ENCODE data around the gene FARP1.

- TF ChIP-seq, protein P1, sequence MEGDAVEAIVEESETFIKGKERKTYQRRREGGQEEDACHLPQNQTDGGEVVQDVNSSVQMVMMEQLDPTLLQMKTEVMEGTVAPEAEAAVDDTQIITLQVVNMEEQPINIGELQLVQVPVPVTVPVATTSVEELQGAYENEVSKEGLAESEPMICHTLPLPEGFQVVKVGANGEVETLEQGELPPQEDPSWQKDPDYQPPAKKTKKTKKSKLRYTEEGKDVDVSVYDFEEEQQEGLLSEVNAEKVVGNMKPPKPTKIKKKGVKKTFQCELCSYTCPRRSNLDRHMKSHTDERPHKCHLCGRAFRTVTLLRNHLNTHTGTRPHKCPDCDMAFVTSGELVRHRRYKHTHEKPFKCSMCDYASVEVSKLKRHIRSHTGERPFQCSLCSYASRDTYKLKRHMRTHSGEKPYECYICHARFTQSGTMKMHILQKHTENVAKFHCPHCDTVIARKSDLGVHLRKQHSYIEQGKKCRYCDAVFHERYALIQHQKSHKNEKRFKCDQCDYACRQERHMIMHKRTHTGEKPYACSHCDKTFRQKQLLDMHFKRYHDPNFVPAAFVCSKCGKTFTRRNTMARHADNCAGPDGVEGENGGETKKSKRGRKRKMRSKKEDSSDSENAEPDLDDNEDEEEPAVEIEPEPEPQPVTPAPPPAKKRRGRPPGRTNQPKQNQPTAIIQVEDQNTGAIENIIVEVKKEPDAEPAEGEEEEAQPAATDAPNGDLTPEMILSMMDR (IDR thresholded peaks at IDR 0.05), result no peak
- no peak for TF ChIP-seq FOXK1 (CRISPR knock-in tag; IDR thresholded peaks at IDR 0.05)
- no peak for TF ChIP-seq MLX (CRISPR knock-in tag; IDR thresholded peaks at IDR 0.05)
- TF ChIP-seq, protein P2, sequence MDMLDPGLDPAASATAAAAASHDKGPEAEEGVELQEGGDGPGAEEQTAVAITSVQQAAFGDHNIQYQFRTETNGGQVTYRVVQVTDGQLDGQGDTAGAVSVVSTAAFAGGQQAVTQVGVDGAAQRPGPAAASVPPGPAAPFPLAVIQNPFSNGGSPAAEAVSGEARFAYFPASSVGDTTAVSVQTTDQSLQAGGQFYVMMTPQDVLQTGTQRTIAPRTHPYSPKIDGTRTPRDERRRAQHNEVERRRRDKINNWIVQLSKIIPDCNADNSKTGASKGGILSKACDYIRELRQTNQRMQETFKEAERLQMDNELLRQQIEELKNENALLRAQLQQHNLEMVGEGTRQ (CRISPR knock-in tag; IDR thresholded peaks at IDR 0.05), result no peak
- TF ChIP-seq ESRRA (CRISPR knock-in tag; IDR thresholded peaks at IDR 0.05; ENCODE audit: borderline replicate concordance), result no peak
- TF ChIP-seq NFE2L1 (CRISPR knock-in tag; IDR thresholded peaks at IDR 0.05), result no peak
- TF ChIP-seq ZNF219 (CRISPR knock-in tag; IDR thresholded peaks at IDR 0.05; ENCODE audit: borderline replicate concordance), result no peak
- TF ChIP-seq, protein P3, sequence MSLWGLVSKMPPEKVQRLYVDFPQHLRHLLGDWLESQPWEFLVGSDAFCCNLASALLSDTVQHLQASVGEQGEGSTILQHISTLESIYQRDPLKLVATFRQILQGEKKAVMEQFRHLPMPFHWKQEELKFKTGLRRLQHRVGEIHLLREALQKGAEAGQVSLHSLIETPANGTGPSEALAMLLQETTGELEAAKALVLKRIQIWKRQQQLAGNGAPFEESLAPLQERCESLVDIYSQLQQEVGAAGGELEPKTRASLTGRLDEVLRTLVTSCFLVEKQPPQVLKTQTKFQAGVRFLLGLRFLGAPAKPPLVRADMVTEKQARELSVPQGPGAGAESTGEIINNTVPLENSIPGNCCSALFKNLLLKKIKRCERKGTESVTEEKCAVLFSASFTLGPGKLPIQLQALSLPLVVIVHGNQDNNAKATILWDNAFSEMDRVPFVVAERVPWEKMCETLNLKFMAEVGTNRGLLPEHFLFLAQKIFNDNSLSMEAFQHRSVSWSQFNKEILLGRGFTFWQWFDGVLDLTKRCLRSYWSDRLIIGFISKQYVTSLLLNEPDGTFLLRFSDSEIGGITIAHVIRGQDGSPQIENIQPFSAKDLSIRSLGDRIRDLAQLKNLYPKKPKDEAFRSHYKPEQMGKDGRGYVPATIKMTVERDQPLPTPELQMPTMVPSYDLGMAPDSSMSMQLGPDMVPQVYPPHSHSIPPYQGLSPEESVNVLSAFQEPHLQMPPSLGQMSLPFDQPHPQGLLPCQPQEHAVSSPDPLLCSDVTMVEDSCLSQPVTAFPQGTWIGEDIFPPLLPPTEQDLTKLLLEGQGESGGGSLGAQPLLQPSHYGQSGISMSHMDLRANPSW (CRISPR knock-in tag; conservative IDR thresholded peaks at IDR 0.05; ENCODE audit: low read depth), result no peak
- no peak for TF ChIP-seq TCF7 (CRISPR knock-in tag; IDR thresholded peaks at IDR 0.05; ENCODE audit: low read depth)
- TF ChIP-seq TEAD4 (CRISPR knock-in tag; IDR thresholded peaks at IDR 0.05), result no peak
- no peak for TF ChIP-seq ZNF121 (CRISPR knock-in tag; IDR thresholded peaks at IDR 0.05)
- TF ChIP-seq SMAD3 (CRISPR knock-in tag; IDR thresholded peaks at IDR 0.05; ENCODE audit: borderline replicate concordance), result no peak
- TF ChIP-seq, protein P4, sequence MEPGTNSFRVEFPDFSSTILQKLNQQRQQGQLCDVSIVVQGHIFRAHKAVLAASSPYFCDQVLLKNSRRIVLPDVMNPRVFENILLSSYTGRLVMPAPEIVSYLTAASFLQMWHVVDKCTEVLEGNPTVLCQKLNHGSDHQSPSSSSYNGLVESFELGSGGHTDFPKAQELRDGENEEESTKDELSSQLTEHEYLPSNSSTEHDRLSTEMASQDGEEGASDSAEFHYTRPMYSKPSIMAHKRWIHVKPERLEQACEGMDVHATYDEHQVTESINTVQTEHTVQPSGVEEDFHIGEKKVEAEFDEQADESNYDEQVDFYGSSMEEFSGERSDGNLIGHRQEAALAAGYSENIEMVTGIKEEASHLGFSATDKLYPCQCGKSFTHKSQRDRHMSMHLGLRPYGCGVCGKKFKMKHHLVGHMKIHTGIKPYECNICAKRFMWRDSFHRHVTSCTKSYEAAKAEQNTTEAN (CRISPR knock-in tag; IDR thresholded peaks at IDR 0.05), result no peak
Measured at GRCh38 chr13:98274921-98275487, 132.1 kb downstream of the FARP1 start.

Data from WTC11 (cell line).